HG03045 (cell line): ENCODE data around the gene KCNIP4.

Experiments
- ATAC-seq: cut with Tn5 transposase; IDR thresholded peaks from one replicate; pipeline ENCODE4 v1.9.1; 2021; ENCODE audit warnings: mild to moderate bottlenecking, moderate library complexity; ENCODE audit not compliant: unreplicated experiment

Gene KCNIP4

GRCh38 chr4:21002286-21002685 is 946.3 kb downstream of the KCNIP4 start:
- no peak for ATAC-seq

- no peak for ATAC-seq
Measured at GRCh38 chr4:21001490-21001889, 947.1 kb downstream of the KCNIP4 start.

- no peak for ATAC-seq
Measured at GRCh38 chr4:20997886-20998285, 950.7 kb downstream of the KCNIP4 start.

GRCh38 chr4:20995610-20996009 is 953.0 kb downstream of the KCNIP4 start:
- ATAC-seq = no peak

GRCh38 chr4:20995015-20995414 is 953.6 kb downstream of the KCNIP4 start:
- ATAC-seq = no peak

GRCh38 chr4:20992002-20992401 is 956.6 kb downstream of the KCNIP4 start:
- ATAC-seq = no peak

GRCh38 chr4:20987191-20987590 is 961.4 kb downstream of the KCNIP4 start:
- ATAC-seq = no peak

- ATAC-seq = no peak
Measured at GRCh38 chr4:20984576-20984836, 964.1 kb downstream of the KCNIP4 start.

- ATAC-seq = no peak
Measured at GRCh38 chr4:20983763-20984575, 964.6 kb downstream of the KCNIP4 start.

- ATAC-seq = no peak
Measured at GRCh38 chr4:20982544-20982943, 966.0 kb downstream of the KCNIP4 start.

- no peak for ATAC-seq
Measured at GRCh38 chr4:20960291-20960690, 988.3 kb downstream of the KCNIP4 start.

- ATAC-seq = no peak
Measured at GRCh38 chr4:20954541-20954940, 994.0 kb downstream of the KCNIP4 start.

GRCh38 chr4:20944961-20945360 is 1003.6 kb downstream of the KCNIP4 start:
- no peak for ATAC-seq

GRCh38 chr4:20944451-20944850 is 1004.1 kb downstream of the KCNIP4 start:
- no peak for ATAC-seq

GRCh38 chr4:20938204-20938603 is 1010.4 kb downstream of the KCNIP4 start:
- ATAC-seq = no peak

- no peak for ATAC-seq
Measured at GRCh38 chr4:20926529-20926928, 1022.0 kb downstream of the KCNIP4 start.

- no peak for ATAC-seq
Measured at GRCh38 chr4:20925176-20925575, 1023.4 kb downstream of the KCNIP4 start.

GRCh38 chr4:20922962-20923361 is 1025.6 kb downstream of the KCNIP4 start:
- ATAC-seq = no peak

GRCh38 chr4:20916106-20916505 is 1032.5 kb downstream of the KCNIP4 start:
- ATAC-seq = no peak

- no peak for ATAC-seq
Measured at GRCh38 chr4:20904966-20905365, 1043.6 kb downstream of the KCNIP4 start.

GRCh38 chr4:20901851-20902250 is 1046.7 kb downstream of the KCNIP4 start:
- ATAC-seq = no peak

- no peak for ATAC-seq
Measured at GRCh38 chr4:20899591-20899990, 1049.0 kb downstream of the KCNIP4 start.

- no peak for ATAC-seq
Measured at GRCh38 chr4:20895988-20896387, 1052.6 kb downstream of the KCNIP4 start.
